Body of pancreas (tissue), 4 donors: ENCODE measurements around the gene TMEM208. TPM values are rescaled to one million over a fixed set of nuclear protein-coding genes. Genes with fewer than 3 reads are reported as not detected.

Experiments used
- ATAC-seq: fragments of 150-250 bp; one replicate; pipeline ENCODE4 v1.9.1; 2016
- DNase-seq, 4 donors: peaks; one replicate each; pipeline ENCODE4 v3.0.0-alpha.2; 2019
- H3K27ac ChIP-seq, 4 donors: fragments of 200-600 bp; sonication (generic); 1 replicate in 3 of 4; 2 replicates in 1 of 4; pipeline versions ENCODE4 v1.5.1 to v1.6.1; 2016 to 2019; ENCODE audit warnings: mild to moderate bottlenecking in 1 of 4, mixed read lengths in 1 of 4, moderate library complexity in 1 of 4
- H3K27me3 ChIP-seq, 2 donors: fragments of 200-600 bp; sonication (generic); one replicate each; pipeline ENCODE4 v1.6.0; 2016; ENCODE audit warnings: mild to moderate bottlenecking in 1 of 2
- H3K36me3 ChIP-seq, 2 donors: fragments of 200-600 bp; sonication (generic); replicated peaks in 1 of 2; 2 replicates each; pipeline ENCODE4 v1.5.1; 2016; ENCODE audit warnings: low read depth in 2 of 2; ENCODE audit not compliant: insufficient read depth in 1 of 2
- H3K4me1 ChIP-seq: fragments of 200-600 bp; sonication (generic); one replicate; pipeline ENCODE4 v1.6.0; 2016
- H3K4me3 ChIP-seq, 2 donors: fragments of 200-600 bp; sonication (generic); 1 replicate in 1 of 2; 2 replicates in 1 of 2; pipeline ENCODE4 v1.5.1; 2016 to 2019
- H3K9me3 ChIP-seq, 3 donors: fragments of 200-600 bp; sonication (generic); 1 replicate in 2 of 3; 2 replicates in 1 of 3; pipeline ENCODE4 v1.5.1; 2016
- CTCF ChIP-seq, 7 experiments: fragments of 450-650 bp in 4 of 7; fragments of 200-600 bp in 3 of 7; sonication (generic) in 3 of 7; IDR thresholded peaks; one replicate each; pipeline ENCODE4 v1.5.1; 2016 to 2019; ENCODE audit warnings: antibody characterized with exemption in 7 of 7
- POLR2A ChIP-seq, 3 donors: fragments of 450-650 bp; IDR thresholded peaks; one replicate each; pipeline ENCODE4 v1.6.1; 2016; ENCODE audit warnings: antibody characterized with exemption in 3 of 3, mild to moderate bottlenecking in 2 of 3
- WGBS, 2 donors: methylation state at CpG; one replicate each; pipeline ENCODE4 v1.1.5; 2017; 5-methylcytosine and 5-hydroxymethylcytosine counted together
- intact Hi-C: fragments of 100-400 bp; cut with DNase I; formaldehyde crosslinking; loops from one replicate; pipeline ENCODE4 v1.15.1; 2023
- total RNA-seq, 2 donors: library from RNA; depleted of rRNA; stranded (reverse); fragments of >200 nt; gene quantifications; one replicate each; pipeline ENCODE4 v1.1.0, GENCODE V29; 2016

The TMEM208 gene
- total RNA-seq, 2 donors from 2014 or later: 35.8 to 48.1 TPM

GRCh38 chr16:67194260-67194659 lies 32.7 kb upstream of the TMEM208 start:
- WGBS, 2 donors: 88 to 93% methylated on average over 4 to 6 of the region's 6 CpGs
- ATAC-seq (no peak), DNase-seq (no peak)
- Histone ChIP-seq H3K4me1 (peaks cover 37% of the 10 kb centered on the region), H3K4me3 (no peak overlapping the region), H3K27me3 (no peaks in the 10 kb centered on the region), H3K27ac (no peak overlapping the region), H3K9me3 (no peaks in the 10 kb centered on the region), H3K36me3 (peaks cover 12 to 21% of the 10 kb centered on the region in 2 donors)
- TF ChIP-seq POLR2A (IDR thresholded peaks at IDR 0.05) (no peak), CTCF (IDR thresholded peaks at IDR 0.05) (no peak)
- intact Hi-C loops: no loop called here

- intact Hi-C loops: no loop called here
- Histone ChIP-seq H3K4me1 (peaks cover 50% of the 10 kb centered on the region), H3K9me3 (no peaks in the 10 kb centered on the region), H3K27me3 (no peaks in the 10 kb centered on the region), H3K27ac (no peak overlapping the region), H3K4me3 (no peak overlapping the region), H3K36me3 (peaks cover 12 to 21% of the 10 kb centered on the region in 2 donors)
- WGBS, 2 donors: 50 to 65% methylated on average over 1 to 5 of the region's 5 CpGs
- DNase-seq: no peak
- no peak for ATAC-seq
- TF ChIP-seq CTCF (IDR thresholded peaks at IDR 0.05) (no peak), POLR2A (IDR thresholded peaks at IDR 0.05) (no peak)
Measured at GRCh38 chr16:67195676-67196075, 31.3 kb upstream of the TMEM208 start.

- no peak overlapping the region for H3K4me3 ChIP-seq
- DNase-seq (no peak), ATAC-seq (no peak)
- no peaks in the 10 kb centered on the region for H3K27me3 ChIP-seq
- TF ChIP-seq POLR2A (IDR thresholded peaks at IDR 0.05): no peak
- TF ChIP-seq CTCF (IDR thresholded peaks at IDR 0.05): no peak
- no peaks in the 10 kb centered on the region for H3K9me3 ChIP-seq
- intact Hi-C loops: no loop called here
- H3K4me1 ChIP-seq: peaks cover 45% of the 10 kb centered on the region
- 100% methylated on average over 1 of the region's 1 CpG for WGBS, 2 donors
- no peak overlapping the region for H3K27ac ChIP-seq
- peaks cover 12 to 30% of the 10 kb centered on the region in 2 donors for H3K36me3 ChIP-seq
Measured at GRCh38 chr16:67196881-67197280, 30.0 kb upstream of the TMEM208 start.

GRCh38 chr16:67197704-67198103 lies 29.2 kb upstream of the TMEM208 start:
- Histone ChIP-seq H3K27ac (peak overlapping the region in 2 of 4 donors; percentile 81 to 88), H3K4me3 (no peak overlapping the region), H3K27me3 (no peaks in the 10 kb centered on the region), H3K36me3 (peaks cover 20 to 38% of the 10 kb centered on the region in 2 donors), H3K9me3 (no peaks in the 10 kb centered on the region), H3K4me1 (peaks cover 42% of the 10 kb centered on the region)
- TF ChIP-seq CTCF (IDR thresholded peaks at IDR 0.05) (no peak), POLR2A (IDR thresholded peaks at IDR 0.05) (no peak)
- 61 to 86% methylated on average over 4 to 6 of the region's 6 CpGs for WGBS, 2 donors
- no peak for ATAC-seq
- intact Hi-C loops: no loop called here
- DNase-seq: no peak

GRCh38 chr16:67198238-67198734 lies 28.6 kb upstream of the TMEM208 start:
- peaks cover 26 to 41% of the 10 kb centered on the region in 2 donors for H3K36me3 ChIP-seq
- WGBS, 2 donors: 42 to 43% methylated on average over 8 to 11 of the region's 12 CpGs
- TF ChIP-seq CTCF (IDR thresholded peaks at IDR 0.05) (peak; percentile 22 to 81 (median 69)), POLR2A (IDR thresholded peaks at IDR 0.05) (no peak)
- no peaks in the 10 kb centered on the region for H3K9me3 ChIP-seq
- DNase-seq (peak; percentile 48 to 67 (median 54)), ATAC-seq (peak; percentile 29)
- peaks cover 36% of the 10 kb centered on the region for H3K4me1 ChIP-seq
- H3K4me3 ChIP-seq: no peak overlapping the region
- H3K27me3 ChIP-seq: no peaks in the 10 kb centered on the region
- intact Hi-C loops: no loop called here
- H3K27ac ChIP-seq: peak overlapping the region; percentile 50 to 88 (median 76)
